H1 (cell line): ENCODE results near the gene SFMBT2. TPM values are rescaled to one million over a fixed set of nuclear protein-coding genes. Genes with fewer than 3 reads are reported as not detected.

Experiments used
- CTCF ChIA-PET: fragments of 300-600 bp; sonication (Branson Sonifier 250); formaldehyde crosslinking; loops from one replicate; lab custom pipeline; 2021; ENCODE audit not compliant: partially characterized antibody; lab: Charles Lee
- POLR2A ChIA-PET: fragments of 300-600 bp; sonication (Branson Sonifier 250); formaldehyde crosslinking; loops from one replicate; lab custom pipeline; 2021; ENCODE audit warnings: inconsistent platforms; ENCODE audit not compliant: partially characterized antibody; lab: Charles Lee
- DNase-seq, 2 experiments: peaks; one replicate each; pipeline versions ENCODE4 v3.0.0 to v3.0.0-alpha.2; 2010 to 2022; ENCODE audit warnings: low spot score in 2 of 2, low read depth in 1 of 2, mixed read lengths in 1 of 2
- FAIRE-seq: peaks from 2 replicates; lab custom pipeline; 2011; peaks lifted over from hg19 to GRCh38; lab: Jason Lieb, UNC
- H2AFZ ChIP-seq: 2 replicates; pipeline ENCODE4 v1.8.1; 2012; ENCODE audit warnings: low read length, inconsistent platforms
- H2AK5ac ChIP-seq: 2 replicates; pipeline ENCODE4 v1.6.1; 2013; ENCODE audit warnings: low read depth, low read length
- H2BK120ac ChIP-seq: replicated peaks from 2 replicates; pipeline ENCODE3; 2013; ENCODE audit warnings: low read depth, low read length, inconsistent platforms
- H2BK12ac ChIP-seq: 2 replicates; pipeline ENCODE4 v1.6.1; 2013; ENCODE audit warnings: low read depth, low read length
- H2BK15ac ChIP-seq: 2 replicates; pipeline ENCODE4 v1.6.1; 2013; ENCODE audit warnings: low read length
- H2BK20ac ChIP-seq: 2 replicates; pipeline ENCODE4 v1.6.1; 2013; ENCODE audit warnings: low read length
- H2BK5ac ChIP-seq: 2 replicates; pipeline ENCODE4 v1.6.1; 2013; ENCODE audit warnings: low read depth, low read length
- H3K14ac ChIP-seq: 2 replicates; pipeline ENCODE4 v1.6.1; 2013; ENCODE audit warnings: inconsistent platforms; ENCODE audit not compliant: insufficient read length
- H3K18ac ChIP-seq: 2 replicates; pipeline ENCODE4 v1.6.1; 2013; ENCODE audit warnings: low read length; ENCODE audit errors: extremely low read depth
- H3K23ac ChIP-seq: 2 replicates; pipeline ENCODE4 v1.6.1; 2013; ENCODE audit warnings: inconsistent platforms; ENCODE audit not compliant: insufficient read length
- H3K23me2 ChIP-seq: 2 replicates; pipeline ENCODE4 v1.6.1; 2013; ENCODE audit warnings: low read depth, low read length
- H3K27ac ChIP-seq: 2 replicates; pipeline ENCODE4 v1.6.1; 2011; ENCODE audit warnings: low read depth, low read length, inconsistent platforms
- H3K27me3 ChIP-seq, 4 experiments: replicated peaks in 1 of 4; 1 replicate in 1 of 4; 2 replicates in 3 of 4; pipeline versions ENCODE4 v1.6.1 to v1.8.1; 2011 to 2013; ENCODE audit warnings: low read length in 3 of 4, mild to moderate bottlenecking in 3 of 4, inconsistent platforms in 2 of 4, mixed read lengths in 2 of 4, moderate library complexity in 1 of 4; ENCODE audit not compliant: control insufficient read depth in 3 of 4, insufficient read depth in 3 of 4; ENCODE audit errors: extremely low read depth in 1 of 4
- H3K36me3 ChIP-seq, 4 experiments: 2 replicates each; pipeline versions ENCODE4 v1.6.1 to v1.8.1; 2011 to 2013; ENCODE audit warnings: mild to moderate bottlenecking in 4 of 4, low read length in 3 of 4, moderate library complexity in 2 of 4, control low read depth in 1 of 4, inconsistent platforms in 1 of 4; ENCODE audit not compliant: insufficient read depth in 4 of 4, control insufficient read depth in 2 of 4
- H3K4ac ChIP-seq: replicated peaks from 2 replicates; pipeline ENCODE3; 2013; ENCODE audit warnings: low read length, low read depth, mixed read lengths, inconsistent platforms; ENCODE audit not compliant: insufficient read length
- H3K4me1 ChIP-seq, 4 experiments: replicated peaks in 1 of 4; 1 replicate in 1 of 4; 2 replicates in 3 of 4; pipeline versions ENCODE4 v1.6.1 to v1.8.1; 2011 to 2013; ENCODE audit warnings: low read length in 3 of 4, inconsistent platforms in 2 of 4, mixed read lengths in 1 of 4; ENCODE audit not compliant: insufficient read depth in 4 of 4, control insufficient read depth in 3 of 4
- H3K4me2 ChIP-seq, 2 experiments: 2 replicates each; pipeline versions ENCODE4 v1.6.1 to v1.8.1; 2011 to 2013; ENCODE audit warnings: low read depth in 2 of 2, low read length in 2 of 2, control low read depth in 1 of 2, inconsistent platforms in 1 of 2, mild to moderate bottlenecking in 1 of 2; ENCODE audit not compliant: insufficient read depth in 1 of 2
- H3K4me3 ChIP-seq, 4 experiments: fragments of 200-600, 300-600 bp in 1 of 4; sonication (generic), shearing (Covaris generic), sonication (Bioruptor Twin) in 1 of 4; 2 replicates each; pipeline versions ENCODE4 v1.5.1 to v1.8.1; 2011 to 2016; ENCODE audit warnings: low read length in 4 of 4, low read depth in 3 of 4, control low read depth in 2 of 4, inconsistent platforms in 2 of 4, mild to moderate bottlenecking in 2 of 4, mixed read lengths in 1 of 4, moderate library complexity in 1 of 4; ENCODE audit not compliant: insufficient read depth in 2 of 4; ENCODE audit errors: extremely low read depth in 1 of 4
- H3K56ac ChIP-seq: replicated peaks from 2 replicates; pipeline ENCODE3; 2013; ENCODE audit warnings: low read depth, mild to moderate bottlenecking, mixed read lengths, low read length, inconsistent platforms; ENCODE audit not compliant: insufficient read length
- H3K79me1 ChIP-seq: 2 replicates; pipeline ENCODE4 v1.6.1; 2013; ENCODE audit warnings: low read depth, low read length, control low read depth
- H3K79me2 ChIP-seq, 2 experiments: 2 replicates each; pipeline versions ENCODE4 v1.6.1 to v1.8.1; 2012 to 2013; ENCODE audit warnings: low read length in 2 of 2, mild to moderate bottlenecking in 2 of 2, inconsistent platforms in 1 of 2; ENCODE audit not compliant: insufficient read depth in 2 of 2, control insufficient read depth in 1 of 2
- H3K9ac ChIP-seq, 4 experiments: replicated peaks in 1 of 4; 1 replicate in 1 of 4; 2 replicates in 3 of 4; pipeline versions ENCODE4 v1.6.1 to v1.8.1; 2011 to 2013; ENCODE audit warnings: low read depth in 3 of 4, low read length in 3 of 4, control low read depth in 2 of 4, mild to moderate bottlenecking in 2 of 4, moderate library complexity in 2 of 4, inconsistent platforms in 1 of 4; ENCODE audit errors: extremely low read depth in 1 of 4
- H3K9me3 ChIP-seq, 2 experiments: 2 replicates each; pipeline versions ENCODE4 v1.6.1 to v1.8.1; 2012 to 2013; ENCODE audit warnings: mild to moderate bottlenecking in 2 of 2, moderate library complexity in 2 of 2, control low read depth in 1 of 2, inconsistent platforms in 1 of 2, low read depth in 1 of 2, low read length in 1 of 2, mixed read lengths in 1 of 2; ENCODE audit not compliant: insufficient read depth in 2 of 2
- H4K20me1 ChIP-seq, 2 experiments: replicated peaks in 1 of 2; 2 replicates each; pipeline versions ENCODE3 to v1.8.1; 2011 to 2013; ENCODE audit warnings: inconsistent platforms in 2 of 2, low read length in 2 of 2, mild to moderate bottlenecking in 1 of 2; ENCODE audit not compliant: insufficient read depth in 2 of 2, control insufficient read depth in 1 of 2
- H4K5ac ChIP-seq: 2 replicates; pipeline ENCODE4 v1.6.1; 2013; ENCODE audit warnings: low read length, low read depth, mixed read lengths, inconsistent platforms; ENCODE audit not compliant: insufficient read length
- H4K8ac ChIP-seq: 2 replicates; pipeline ENCODE4 v1.8.0; 2013; ENCODE audit warnings: mild to moderate bottlenecking, moderate library complexity, low read length, inconsistent platforms; ENCODE audit not compliant: insufficient read depth; ENCODE audit errors: extremely low read depth
- H4K91ac ChIP-seq: replicated peaks from 2 replicates; pipeline ENCODE3; 2013; ENCODE audit warnings: low read length, mixed read lengths, inconsistent platforms; ENCODE audit not compliant: insufficient read length
- BRCA1 ChIP-seq: IDR thresholded peaks from 2 replicates; pipeline ENCODE4 v1.6.1; 2012; ENCODE audit warnings: low read depth, low read length, improper control_type of control experiment
- CHD1 ChIP-seq: IDR thresholded peaks from 2 replicates; pipeline ENCODE4 v1.6.1; 2012; ENCODE audit warnings: low read depth, low read length, improper control_type of control experiment
- POLR2A ChIP-seq, 2 experiments: IDR thresholded peaks; 1 replicate in 1 of 2; 2 replicates in 1 of 2; pipeline ENCODE4 v1.6.1; 2011; ENCODE audit warnings: low read depth in 2 of 2, low read length in 2 of 2, mild to moderate bottlenecking in 2 of 2; ENCODE audit errors: control extremely low read depth in 1 of 2
- SIN3A ChIP-seq, 2 experiments: IDR thresholded peaks in 1 of 2; conservative IDR thresholded peaks in 1 of 2; 2 replicates each; pipeline ENCODE4 v1.6.1; 2011 to 2012; ENCODE audit warnings: low read length in 2 of 2, improper control_type of control experiment in 1 of 2, low read depth in 1 of 2, mild to moderate bottlenecking in 1 of 2
- USF2 ChIP-seq: IDR thresholded peaks from 2 replicates; pipeline ENCODE4 v1.6.1; 2011; ENCODE audit warnings: low read length, improper control_type of control experiment
- WGBS, 2 experiments: shearing (Covaris generic) in 1 of 2; methylation state at CpG; one replicate each; pipeline versions ENCODE4 v1.1.6 to v1.1.7; 2013 to 2015; ENCODE audit warnings: low lambda C conversion rate in 2 of 2, mixed read lengths in 2 of 2, inconsistent platforms in 1 of 2, low coverage in 1 of 2, missing lambda C conversion rate in 1 of 2; ENCODE audit not compliant: insufficient replicate concordance in 2 of 2, insufficient coverage in 1 of 2, insufficient read length in 1 of 2; ENCODE audit errors: extremely low coverage in 1 of 2, missing lambda C conversion rate in 1 of 2; 5-methylcytosine and 5-hydroxymethylcytosine counted together
- polyA plus RNA-seq, 7 experiments: library from polyadenylated mRNA; depleted of rRNA in 3 of 7; stranded (reverse) in 5 of 7; unstranded in 2 of 7; fragments of >200 nt in 5 of 7; fragments of 200-250 nt in 2 of 7; gene quantifications; 1 replicate in 5 of 7; 2 replicates in 1 of 7; 4 replicates in 1 of 7; pipeline versions ENCODE4 v1.2.1 to v1.2.3, GENCODE V29; 2011 to 2013; ENCODE audit warnings: missing spikeins in 2 of 7, mixed read lengths in 2 of 7
- total RNA-seq: library from RNA; stranded (reverse); fragmentation: NEBNext Ultra II Directional; extraction: Animal tissue kit (Norgen Biotek cat#: 25700); gene quantifications from 2 replicates; pipeline ENCODE4 v1.2.1, GENCODE V29; 2021

Gene SFMBT2
- total and polyA plus RNA-seq, 2 of the 8 experiments (the other 6 are each of a cell fraction or from before 2014, with no cell fraction given) = 2.9 to 11.0 TPM

- ChIA-PET POLR2A (no interaction called here), CTCF (interaction anchor here (0.7 to 1.3 kb wide), 2 partner anchors 21 to 104 kb away, joined by 3 read pairs; no protein-coding TSS in a partner anchor)
- no peak for DNase-seq
- no peak overlapping the region for H3K14ac ChIP-seq
- H2AFZ ChIP-seq = no peak overlapping the region
- H3K56ac ChIP-seq = no peak overlapping the region
- H4K91ac ChIP-seq = no peak overlapping the region
- H2BK15ac ChIP-seq = no peak overlapping the region
- H3K27ac ChIP-seq = no peak overlapping the region
- H4K5ac ChIP-seq = no peak overlapping the region
- H3K79me2 ChIP-seq = no peaks in the 10 kb centered on the region
- no peak overlapping the region for H2AK5ac ChIP-seq
- FAIRE-seq = no peak
- H3K9me3 ChIP-seq = no peaks in the 10 kb centered on the region
- no peak overlapping the region for H2BK120ac ChIP-seq
- no peaks in the 10 kb centered on the region; a peak in 2 of 8 replicates for H3K36me3 ChIP-seq
- no peak overlapping the region for H2BK20ac ChIP-seq
- no peak overlapping the region for H3K4me2 ChIP-seq
- H3K23ac ChIP-seq = no peak overlapping the region
- no peak overlapping the region for H3K4me3 ChIP-seq
- no peaks in the 10 kb centered on the region for H3K4me1 ChIP-seq
- H2BK5ac ChIP-seq = no peak overlapping the region
- peaks cover 2% of the 10 kb centered on the region; the same call in 1 of the 2 replicates for H3K23me2 ChIP-seq
- no peak overlapping the region for H3K4ac ChIP-seq
- no peak overlapping the region for H3K18ac ChIP-seq
- no peaks in the 10 kb centered on the region for H3K27me3 ChIP-seq
- no peaks in the 10 kb centered on the region for H4K20me1 ChIP-seq
- H3K9ac ChIP-seq = no peak overlapping the region
- H4K8ac ChIP-seq = no peak overlapping the region
- WGBS, 2 experiments = 90% methylated on average over 6 of the region's 6 CpGs; no CpG with 5 or more reads in 1 of the 2 experiments
- H3K79me1 ChIP-seq = no peaks in the 10 kb centered on the region
- H2BK12ac ChIP-seq = no peak overlapping the region
- TF ChIP-seq BRCA1 (no peak), POLR2A (IDR thresholded peaks at IDR 0.05; ENCODE audit: control extremely low read depth in 1 of 2, low read depth in 2 of 2, low read length in 2 of 2) (no peak), USF2 (no peak), CHD1 (no peak), SIN3A (conservative IDR thresholded peaks at IDR 0.05 in 1 of 2, IDR thresholded peaks at IDR 0.05 in 1 of 2; ENCODE audit: low read depth in 1 of 2, low read length in 2 of 2) (no peak)
These were observed 129.4 kb downstream of the SFMBT2 start for GRCh38 chr10:7281429-7281828.
